ENCODE data around the gene NHS.

NHS gene

DNA sequence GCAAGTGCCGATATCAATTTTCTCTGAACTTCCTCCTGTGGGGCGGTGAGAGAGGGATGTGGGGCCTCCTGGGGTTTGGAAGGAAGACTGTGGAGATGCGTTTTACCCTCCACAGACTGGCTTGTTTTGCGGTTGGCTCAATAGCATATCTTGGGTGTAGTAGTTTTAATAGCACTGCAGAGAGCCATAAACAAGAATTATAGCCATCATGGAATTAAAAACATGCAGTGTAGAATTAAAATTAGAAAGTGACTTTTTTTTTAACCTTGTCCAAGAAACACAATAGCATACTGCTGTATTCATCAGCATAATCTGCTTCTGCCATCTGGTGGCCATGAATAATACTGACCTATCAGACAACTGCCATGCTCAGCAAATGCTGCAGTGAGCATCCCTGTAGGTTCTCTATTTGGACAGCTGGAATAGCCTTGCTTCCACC is 315.0 kb downstream of the NHS start:
- Histone ChIP-seq H3K9me3 (replicated peaks; ENCODE audit: low read length) (no peaks in the 10 kb centered on the region), H3K9ac (ENCODE audit: low read depth, low read length) (no peak overlapping the region), H3K4me3 (ENCODE audit: low read length) (no peak overlapping the region), H3K36me3 (ENCODE audit: insufficient read depth, low read length) (no peaks in the 10 kb centered on the region), H3K4me1 (ENCODE audit: control insufficient read depth, insufficient read depth, low read length) (no peaks in the 10 kb centered on the region), H3K27me3 (ENCODE audit: control insufficient read depth, insufficient read depth, low read length) (peaks cover 7% of the 10 kb centered on the region), H3K4me2 (ENCODE audit: low read length) (no peak overlapping the region)

GRCh38 chrX:17692709-17693346 is 317.8 kb downstream of the NHS start:
- Histone ChIP-seq H3K4me2 (ENCODE audit: low read length) (no peak overlapping the region), H3K9ac (ENCODE audit: low read depth, low read length) (no peak overlapping the region), H3K9me3 (replicated peaks; ENCODE audit: low read length) (no peaks in the 10 kb centered on the region), H3K36me3 (ENCODE audit: insufficient read depth, low read length) (no peaks in the 10 kb centered on the region), H3K4me1 (ENCODE audit: control insufficient read depth, insufficient read depth, low read length) (no peaks in the 10 kb centered on the region), H3K27me3 (ENCODE audit: control insufficient read depth, insufficient read depth, low read length) (peaks cover 4% of the 10 kb centered on the region), H3K4me3 (ENCODE audit: low read length) (no peak overlapping the region)

- Histone ChIP-seq H3K36me3 (ENCODE audit: insufficient read depth, low read length) (no peaks in the 10 kb centered on the region), H3K27me3 (ENCODE audit: control insufficient read depth, insufficient read depth, low read length) (no peaks in the 10 kb centered on the region), H3K4me1 (ENCODE audit: control insufficient read depth, insufficient read depth, low read length) (no peaks in the 10 kb centered on the region), H3K4me2 (ENCODE audit: low read length) (no peak overlapping the region), H3K9ac (ENCODE audit: low read depth, low read length) (no peak overlapping the region), H3K9me3 (replicated peaks; ENCODE audit: low read length) (no peaks in the 10 kb centered on the region), H3K4me3 (ENCODE audit: low read length) (no peak overlapping the region)
Measured at GRCh38 chrX:17697191-17697590, 322.2 kb downstream of the NHS start.

- Histone ChIP-seq H3K9me3 (replicated peaks; ENCODE audit: low read length) (no peaks in the 10 kb centered on the region), H3K4me3 (ENCODE audit: low read length) (no peak overlapping the region), H3K36me3 (ENCODE audit: insufficient read depth, low read length) (no peaks in the 10 kb centered on the region), H3K27me3 (ENCODE audit: control insufficient read depth, insufficient read depth, low read length) (no peaks in the 10 kb centered on the region), H3K4me1 (ENCODE audit: control insufficient read depth, insufficient read depth, low read length) (no peaks in the 10 kb centered on the region), H3K9ac (ENCODE audit: low read depth, low read length) (no peak overlapping the region), H3K4me2 (ENCODE audit: low read length) (no peak overlapping the region)
Measured at GRCh38 chrX:17700976-17701375, 326.0 kb downstream of the NHS start.

- Histone ChIP-seq H3K36me3 (ENCODE audit: insufficient read depth, low read length) (no peaks in the 10 kb centered on the region), H3K27me3 (ENCODE audit: control insufficient read depth, insufficient read depth, low read length) (peaks cover 4% of the 10 kb centered on the region), H3K9ac (ENCODE audit: low read depth, low read length) (no peak overlapping the region), H3K4me1 (ENCODE audit: control insufficient read depth, insufficient read depth, low read length) (no peaks in the 10 kb centered on the region), H3K4me3 (ENCODE audit: low read length) (no peak overlapping the region), H3K4me2 (ENCODE audit: low read length) (no peak overlapping the region), H3K9me3 (replicated peaks; ENCODE audit: low read length) (no peaks in the 10 kb centered on the region)
Measured at GRCh38 chrX:17703201-17703600, 328.2 kb downstream of the NHS start.

DNA sequence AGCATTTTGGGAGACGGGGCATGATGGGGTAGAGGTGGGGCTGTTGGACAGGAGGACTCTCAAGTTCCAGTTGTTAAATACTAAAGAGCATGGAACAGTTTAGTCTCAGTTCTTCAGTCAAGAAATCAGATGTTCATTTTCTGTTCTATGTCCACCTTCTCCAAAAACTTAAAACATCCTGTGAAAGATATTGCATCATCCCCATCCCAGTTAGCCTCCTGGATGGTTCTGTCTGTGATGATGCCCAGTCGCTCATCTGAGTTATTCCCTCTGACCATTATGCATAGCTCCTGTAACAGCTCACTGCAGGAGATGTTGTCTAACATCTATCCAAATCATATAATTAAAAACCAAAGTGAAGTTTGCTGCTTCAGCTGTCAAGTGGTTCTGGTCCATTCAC is 330.2 kb downstream of the NHS start:
- Histone ChIP-seq H3K4me1 (ENCODE audit: control insufficient read depth, insufficient read depth, low read length) (no peaks in the 10 kb centered on the region), H3K4me2 (ENCODE audit: low read length) (no peak overlapping the region)

DNA sequence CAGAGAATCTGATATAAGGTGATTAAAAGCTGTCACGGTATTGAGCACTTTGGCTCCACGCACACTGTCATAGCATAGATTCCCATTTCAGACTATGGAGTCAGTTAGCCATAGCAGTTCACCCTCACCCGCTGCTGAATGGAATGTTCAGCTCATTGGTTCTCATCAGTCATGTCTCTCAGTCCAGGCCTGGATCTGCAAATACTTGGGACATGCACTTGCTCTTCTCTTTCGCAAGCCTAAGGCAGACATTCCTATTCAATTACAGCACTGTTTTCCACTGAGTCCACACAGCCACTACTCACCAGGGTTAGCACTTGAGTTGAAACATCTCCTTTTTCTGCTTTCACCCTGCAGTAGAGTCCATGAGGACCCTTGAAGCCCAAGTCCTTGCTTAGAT is 331.7 kb downstream of the NHS start:
- Histone ChIP-seq H3K9ac (ENCODE audit: low read depth, low read length) (no peak overlapping the region), H3K9me3 (replicated peaks; ENCODE audit: low read length) (no peaks in the 10 kb centered on the region), H3K4me3 (ENCODE audit: low read length) (no peak overlapping the region), H3K4me1 (ENCODE audit: control insufficient read depth, insufficient read depth, low read length) (no peaks in the 10 kb centered on the region), H3K4me2 (ENCODE audit: low read length) (no peak overlapping the region), H3K36me3 (ENCODE audit: insufficient read depth, low read length) (no peaks in the 10 kb centered on the region), H3K27me3 (ENCODE audit: control insufficient read depth, insufficient read depth, low read length) (peaks cover 14% of the 10 kb centered on the region)

More for the DNA sequence above, 330.2 kb downstream of the NHS start:
- Histone ChIP-seq H3K4me3 (ENCODE audit: low read length) (no peak overlapping the region), H3K27me3 (ENCODE audit: control insufficient read depth, insufficient read depth, low read length) (peaks cover 14% of the 10 kb centered on the region), H3K9ac (ENCODE audit: low read depth, low read length) (no peak overlapping the region), H3K9me3 (replicated peaks; ENCODE audit: low read length) (no peaks in the 10 kb centered on the region), H3K36me3 (ENCODE audit: insufficient read depth, low read length) (no peaks in the 10 kb centered on the region)

DNA sequence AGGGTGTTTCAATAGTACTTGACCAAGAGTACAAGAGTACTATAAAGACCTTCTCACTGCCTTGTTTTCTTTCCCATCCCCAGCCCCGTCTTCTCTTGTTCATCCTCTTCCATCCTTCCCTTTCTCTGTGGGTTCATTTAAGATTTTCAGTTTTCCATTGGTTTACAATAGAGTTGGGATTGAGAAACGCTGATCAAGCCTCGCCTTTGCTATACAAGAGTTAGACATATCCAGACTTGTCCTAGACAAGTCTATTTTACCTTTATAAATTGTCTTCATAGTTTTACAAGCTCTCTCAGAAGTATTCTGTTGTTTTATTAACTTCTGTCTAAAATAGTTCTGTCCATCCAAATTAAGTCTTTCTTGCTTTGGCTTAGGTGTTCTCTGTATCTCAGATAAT is 332.7 kb downstream of the NHS start:
- Histone ChIP-seq H3K4me1 (ENCODE audit: control insufficient read depth, insufficient read depth, low read length) (no peaks in the 10 kb centered on the region), H3K9me3 (replicated peaks; ENCODE audit: low read length) (no peaks in the 10 kb centered on the region), H3K36me3 (ENCODE audit: insufficient read depth, low read length) (no peaks in the 10 kb centered on the region), H3K27me3 (ENCODE audit: control insufficient read depth, insufficient read depth, low read length) (peaks cover 14% of the 10 kb centered on the region), H3K4me2 (ENCODE audit: low read length) (no peak overlapping the region), H3K4me3 (ENCODE audit: low read length) (no peak overlapping the region), H3K9ac (ENCODE audit: low read depth, low read length) (no peak overlapping the region)

DNA sequence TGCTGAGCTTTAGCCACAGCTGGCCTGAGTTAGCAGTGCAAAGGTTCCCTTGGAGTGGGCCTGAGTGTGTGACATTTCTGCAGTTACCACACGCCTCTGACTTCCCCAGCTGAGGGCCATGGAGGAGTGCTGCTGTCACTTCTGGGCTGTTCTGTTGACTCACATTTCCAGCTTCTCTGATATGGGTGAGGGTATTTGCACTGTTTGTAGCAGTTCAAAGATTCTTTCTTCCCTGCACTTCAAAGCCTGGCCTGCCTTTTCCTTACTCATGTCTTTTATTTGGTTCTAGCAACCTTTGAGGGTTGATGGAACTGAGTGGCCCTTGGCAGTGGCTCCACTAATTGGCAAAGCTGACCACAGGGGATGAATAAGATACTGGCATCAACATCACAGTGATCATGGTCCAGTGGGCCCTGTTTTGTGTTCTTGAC is 335.9 kb downstream of the NHS start:
- H3K36me3 ChIP-seq (ENCODE audit: insufficient read depth, low read length): no peaks in the 10 kb centered on the region
- H3K27me3 ChIP-seq (ENCODE audit: control insufficient read depth, insufficient read depth, low read length): peaks cover 14% of the 10 kb centered on the region
- H3K4me3 ChIP-seq (ENCODE audit: low read length): no peak overlapping the region
- no peaks in the 10 kb centered on the region for H3K9me3 ChIP-seq (replicated peaks; ENCODE audit: low read length)
- no peaks in the 10 kb centered on the region for H3K4me1 ChIP-seq (ENCODE audit: control insufficient read depth, insufficient read depth, low read length)
- H3K4me2 ChIP-seq (ENCODE audit: low read length): no peak overlapping the region
- H3K9ac ChIP-seq (ENCODE audit: low read depth, low read length): no peak overlapping the region

GRCh38 chrX:17713288-17713687 is 338.3 kb downstream of the NHS start:
- H3K9ac ChIP-seq (ENCODE audit: low read depth, low read length): no peak overlapping the region
- H3K4me1 ChIP-seq (ENCODE audit: control insufficient read depth, insufficient read depth, low read length): no peaks in the 10 kb centered on the region
- H3K27me3 ChIP-seq (ENCODE audit: control insufficient read depth, insufficient read depth, low read length): peaks cover 9% of the 10 kb centered on the region
- no peak overlapping the region for H3K4me2 ChIP-seq (ENCODE audit: low read length)
- H3K4me3 ChIP-seq (ENCODE audit: low read length): no peak overlapping the region
- H3K36me3 ChIP-seq (ENCODE audit: insufficient read depth, low read length): no peaks in the 10 kb centered on the region
- H3K9me3 ChIP-seq (replicated peaks; ENCODE audit: low read length): no peaks in the 10 kb centered on the region

DNA sequence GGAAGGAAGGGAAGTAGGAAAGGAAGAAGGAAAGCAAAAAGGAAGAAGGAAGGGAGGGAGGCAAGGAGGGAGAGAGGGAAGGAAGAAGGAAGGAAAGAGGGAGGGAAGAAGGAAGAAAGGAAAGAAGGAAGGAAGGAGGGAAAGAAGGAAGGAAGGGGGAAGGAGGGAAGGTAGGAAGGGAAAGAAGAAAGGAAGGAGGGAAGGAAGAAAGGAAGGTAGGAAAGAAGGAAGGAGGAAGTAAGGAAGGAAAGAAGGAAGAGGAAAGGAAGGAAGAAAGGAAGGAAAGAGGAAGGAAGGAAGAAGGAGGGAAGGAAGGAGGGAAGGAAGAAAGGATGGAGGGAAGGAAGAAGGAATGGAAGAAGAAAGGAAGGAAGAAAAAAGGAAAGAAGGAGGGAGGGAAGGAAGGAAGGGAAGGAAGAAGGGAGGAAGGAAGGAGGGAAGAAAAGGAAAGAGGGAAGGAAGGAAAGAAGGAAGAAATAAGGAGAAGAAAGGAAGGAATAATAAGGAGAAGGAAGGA is 343.7 kb downstream of the NHS start:
- no peak overlapping the region for H3K4me3 ChIP-seq (ENCODE audit: low read length)
- no peaks in the 10 kb centered on the region for H3K27me3 ChIP-seq (ENCODE audit: control insufficient read depth, insufficient read depth, low read length)
- H3K9me3 ChIP-seq (replicated peaks; ENCODE audit: low read length): no peaks in the 10 kb centered on the region
- H3K9ac ChIP-seq (ENCODE audit: low read depth, low read length): no peak overlapping the region
- no peaks in the 10 kb centered on the region for H3K36me3 ChIP-seq (ENCODE audit: insufficient read depth, low read length)
- no peaks in the 10 kb centered on the region for H3K4me1 ChIP-seq (ENCODE audit: control insufficient read depth, insufficient read depth, low read length)
- no peak overlapping the region for H3K4me2 ChIP-seq (ENCODE audit: low read length)

- Histone ChIP-seq H3K9me3 (replicated peaks; ENCODE audit: low read length) (no peaks in the 10 kb centered on the region), H3K4me3 (ENCODE audit: low read length) (no peak overlapping the region), H3K9ac (ENCODE audit: low read depth, low read length) (no peak overlapping the region), H3K27me3 (ENCODE audit: control insufficient read depth, insufficient read depth, low read length) (no peaks in the 10 kb centered on the region), H3K4me1 (ENCODE audit: control insufficient read depth, insufficient read depth, low read length) (no peaks in the 10 kb centered on the region), H3K36me3 (ENCODE audit: insufficient read depth, low read length) (no peaks in the 10 kb centered on the region), H3K4me2 (ENCODE audit: low read length) (no peak overlapping the region)
Measured at GRCh38 chrX:17719711-17720110, 344.7 kb downstream of the NHS start.

Data from skeletal muscle satellite cell (primary cell).